A673 (cell line): ENCODE data around the gene CDK15. TPM values are rescaled to one million over a fixed set of nuclear protein-coding genes. Genes with fewer than 3 reads are reported as not detected.

ENCODE experiments used
- BruUV-seq: library from RNA; stranded (reverse); fragments of 400-500 nt; replicated peaks from 2 replicates; lab custom pipeline; 2021; lab: Mats Ljungman, UMichigan
- CTCF ChIA-PET: fragments of 300-600 bp; sonication (Branson Sonifier 250); formaldehyde crosslinking; loops from one replicate; lab custom pipeline; 2022; ENCODE audit warnings: antibody characterized with exemption; lab: Charles Lee
- POLR2A ChIA-PET: fragments of 300-600 bp; sonication (Branson Sonifier 250); formaldehyde crosslinking; loops from one replicate; lab custom pipeline; 2022; ENCODE audit warnings: antibody characterized with exemption; ENCODE audit not compliant: low non-redundant PET; lab: Charles Lee
- DNase-seq: peaks from one replicate; pipeline ENCODE4 v3.0.0-alpha.2; 2015; ENCODE audit warnings: low spot score
- H3K27ac ChIP-seq: fragments of 200-600 bp; sonication (generic); 2 replicates; pipeline ENCODE4 v1.5.1; 2016; ENCODE audit warnings: mixed run types, low read depth, mild to moderate bottlenecking, mixed read lengths, antibody characterized with exemption, low read length; ENCODE audit not compliant: poor library complexity, severe bottlenecking
- H3K27me3 ChIP-seq: fragments of 200-600 bp; sonication (generic); replicated peaks from 2 replicates; pipeline ENCODE4 v1.6.1; 2017; ENCODE audit warnings: mixed run types, low read depth, mild to moderate bottlenecking, mixed read lengths, antibody characterized with exemption, low read length; ENCODE audit not compliant: insufficient read depth, poor library complexity
- H3K36me3 ChIP-seq: fragments of 200-600 bp; sonication (generic); 2 replicates; pipeline ENCODE4 v1.6.1; 2016; ENCODE audit warnings: mixed run types, mild to moderate bottlenecking, mixed read lengths, antibody characterized with exemption, low read length; ENCODE audit not compliant: insufficient read depth, poor library complexity, severe bottlenecking
- H3K4me1 ChIP-seq: fragments of 200-600 bp; sonication (generic); 2 replicates; pipeline ENCODE4 v1.6.1; 2017; ENCODE audit warnings: mixed run types, mild to moderate bottlenecking, mixed read lengths, antibody characterized with exemption, low read length; ENCODE audit not compliant: insufficient read depth, poor library complexity, severe bottlenecking
- H3K4me3 ChIP-seq: fragments of 200-600 bp; sonication (generic); 2 replicates; pipeline ENCODE4 v1.5.1; 2016; ENCODE audit warnings: low read depth, mixed run types, mild to moderate bottlenecking, mixed read lengths, low read length; ENCODE audit not compliant: poor library complexity, severe bottlenecking
- H3K9me3 ChIP-seq: fragments of 200-600 bp; sonication (generic); 2 replicates; pipeline ENCODE4 v1.6.1; 2016; ENCODE audit warnings: mixed run types, low read depth, mild to moderate bottlenecking, mixed read lengths, antibody characterized with exemption, low read length; ENCODE audit not compliant: poor library complexity, severe bottlenecking
- EZH2 ChIP-seq: fragments of 200-600 bp; sonication (generic); IDR thresholded peaks from 2 replicates; pipeline ENCODE4 v1.6.1; 2017; ENCODE audit warnings: borderline replicate concordance, low read depth, mild to moderate bottlenecking, mixed read lengths, antibody characterized with exemption, low read length; ENCODE audit not compliant: poor library complexity, severe bottlenecking
- intact Hi-C: fragments of 100-400 bp; cut with micrococcal nuclease; formaldehyde crosslinking; loops from one replicate; pipeline ENCODE4 v1.10.0; 2022; ENCODE audit not compliant: unreplicated experiment
- total RNA-seq: library from RNA; stranded (reverse); gene quantifications from 2 replicates; pipeline ENCODE4 v1.2.3, GENCODE V29; 2021
- TF ChIP-seq, protein P1 (sequence below): fragments of 300-800, 200-600 bp; sonication (generic); conservative IDR thresholded peaks from 2 replicates; pipeline ENCODE4 v1.5.1; 2017; ENCODE audit warnings: low read depth, mild to moderate bottlenecking, antibody characterized with exemption, low read length, moderate library complexity, mixed read lengths

The CDK15 gene
- total RNA-seq, 1 experiment from 2014 or later = 0.11 TPM

- intact Hi-C loops = no loop called here
Observed at GRCh38 chr2:201788371-201788770, 18.0 kb upstream of the CDK15 start.

GRCh38 chr2:201789395-201789794 lies 16.9 kb upstream of the CDK15 start:
- Histone ChIP-seq H3K4me1 (no peaks in the 10 kb centered on the region), H3K27me3 (no peaks in the 10 kb centered on the region), H3K27ac (no peak overlapping the region), H3K9me3 (no peaks in the 10 kb centered on the region), H3K4me3 (no peak overlapping the region), H3K36me3 (no peaks in the 10 kb centered on the region)
- POLR2A ChIA-PET = no interaction called here
- intact Hi-C loops = no loop called here
- no peak for DNase-seq
- TF ChIP-seq, protein P1, sequence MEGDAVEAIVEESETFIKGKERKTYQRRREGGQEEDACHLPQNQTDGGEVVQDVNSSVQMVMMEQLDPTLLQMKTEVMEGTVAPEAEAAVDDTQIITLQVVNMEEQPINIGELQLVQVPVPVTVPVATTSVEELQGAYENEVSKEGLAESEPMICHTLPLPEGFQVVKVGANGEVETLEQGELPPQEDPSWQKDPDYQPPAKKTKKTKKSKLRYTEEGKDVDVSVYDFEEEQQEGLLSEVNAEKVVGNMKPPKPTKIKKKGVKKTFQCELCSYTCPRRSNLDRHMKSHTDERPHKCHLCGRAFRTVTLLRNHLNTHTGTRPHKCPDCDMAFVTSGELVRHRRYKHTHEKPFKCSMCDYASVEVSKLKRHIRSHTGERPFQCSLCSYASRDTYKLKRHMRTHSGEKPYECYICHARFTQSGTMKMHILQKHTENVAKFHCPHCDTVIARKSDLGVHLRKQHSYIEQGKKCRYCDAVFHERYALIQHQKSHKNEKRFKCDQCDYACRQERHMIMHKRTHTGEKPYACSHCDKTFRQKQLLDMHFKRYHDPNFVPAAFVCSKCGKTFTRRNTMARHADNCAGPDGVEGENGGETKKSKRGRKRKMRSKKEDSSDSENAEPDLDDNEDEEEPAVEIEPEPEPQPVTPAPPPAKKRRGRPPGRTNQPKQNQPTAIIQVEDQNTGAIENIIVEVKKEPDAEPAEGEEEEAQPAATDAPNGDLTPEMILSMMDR = no peak
- TF ChIP-seq EZH2 = no peak
- no TSS peak for BruUV-seq
- CTCF ChIA-PET = no interaction called here

More at GRCh38 chr2:201788371-201788770, 18.0 kb upstream of the CDK15 start:
- Histone ChIP-seq H3K4me1 (no peaks in the 10 kb centered on the region), H3K9me3 (no peaks in the 10 kb centered on the region), H3K36me3 (no peaks in the 10 kb centered on the region), H3K27me3 (no peaks in the 10 kb centered on the region), H3K27ac (no peak overlapping the region), H3K4me3 (no peak overlapping the region)
- ChIA-PET CTCF (no interaction called here), POLR2A (no interaction called here)
- TF ChIP-seq, protein P1 = no peak
- no peak for TF ChIP-seq EZH2
- DNase-seq = no peak
- BruUV-seq = no TSS peak

DNA sequence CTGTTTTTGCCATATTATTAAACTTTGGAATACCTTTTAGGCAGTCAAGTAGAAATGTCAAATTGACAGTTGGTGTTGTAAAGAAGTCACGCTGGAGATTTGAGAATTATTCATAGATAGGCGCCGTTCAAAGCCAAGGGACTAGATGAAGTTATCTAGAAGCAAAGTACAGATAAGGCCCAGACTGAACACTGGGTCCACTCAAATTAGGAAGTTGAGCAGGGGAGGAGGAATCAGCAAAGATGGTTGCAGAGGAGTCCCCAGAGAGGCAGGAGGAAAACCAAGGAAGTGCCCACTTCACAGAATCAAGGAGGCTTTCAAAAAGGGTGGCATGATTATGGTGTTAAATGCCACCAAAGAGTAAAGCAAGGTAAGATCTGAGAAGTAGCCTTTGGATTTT lies 16.0 kb upstream of the CDK15 start:
- ChIA-PET CTCF (no interaction called here), POLR2A (no interaction called here)
- H3K27me3 ChIP-seq = no peaks in the 10 kb centered on the region
- H3K4me3 ChIP-seq = no peak overlapping the region
- BruUV-seq = no TSS peak
- H3K36me3 ChIP-seq = no peaks in the 10 kb centered on the region
- intact Hi-C loops = no loop called here
- no peaks in the 10 kb centered on the region for H3K9me3 ChIP-seq
- TF ChIP-seq, protein P1 = no peak
- no peak for TF ChIP-seq EZH2
- H3K27ac ChIP-seq = no peak overlapping the region
- H3K4me1 ChIP-seq = no peaks in the 10 kb centered on the region
- DNase-seq = no peak
